Esophagus (tissue), 2 donors: ENCODE measurements around the gene HS3ST3A1. TPM values are rescaled to one million over a fixed set of nuclear protein-coding genes. Genes with fewer than 3 reads are reported as not detected.

Source experiments
- H3K27ac ChIP-seq, 2 donors: one replicate each; pipeline ENCODE4 v1.5.1; 2013; ENCODE audit warnings: low read depth in 2 of 2, mild to moderate bottlenecking in 2 of 2, inconsistent platforms in 1 of 2, low read length in 1 of 2, moderate library complexity in 1 of 2
- H3K27me3 ChIP-seq, 2 donors: one replicate each; pipeline ENCODE4 v1.6.1; 2013; ENCODE audit warnings: low read length in 2 of 2, control low read depth in 1 of 2, mild to moderate bottlenecking in 1 of 2; ENCODE audit not compliant: insufficient read depth in 2 of 2, control insufficient read depth in 1 of 2
- H3K36me3 ChIP-seq, 2 donors: one replicate each; pipeline ENCODE4 v1.6.1; 2013; ENCODE audit warnings: low read length in 1 of 2; ENCODE audit not compliant: control insufficient read depth in 2 of 2, insufficient read depth in 2 of 2
- H3K4me1 ChIP-seq, 2 donors: one replicate each; pipeline ENCODE4 v1.6.1; 2013; ENCODE audit warnings: low read length in 1 of 2; ENCODE audit not compliant: control insufficient read depth in 2 of 2, insufficient read depth in 2 of 2
- H3K4me3 ChIP-seq, 2 donors: one replicate each; pipeline ENCODE4 v1.5.1; 2013; ENCODE audit warnings: low read length in 2 of 2, mild to moderate bottlenecking in 2 of 2, low read depth in 1 of 2, moderate library complexity in 1 of 2
- H3K9me3 ChIP-seq, 2 donors: one replicate each; pipeline ENCODE4 v1.6.1; 2013; ENCODE audit warnings: mild to moderate bottlenecking in 2 of 2, low read depth in 1 of 2, low read length in 1 of 2, moderate library complexity in 1 of 2; ENCODE audit not compliant: control insufficient read depth in 2 of 2, insufficient read depth in 1 of 2
- WGBS, 2 donors: extraction: QIAGEN DNeasy Blood & Tissue Kit; methylation state at CpG; one replicate each; pipeline ENCODE4 v1.1.7; 2013; 5-methylcytosine and 5-hydroxymethylcytosine counted together
- polyA plus RNA-seq, 2 donors: library from polyadenylated mRNA; stranded (reverse); fragments of 200-250 nt; gene quantifications; one replicate each; pipeline ENCODE4 v1.2.3, GENCODE V29; 2013
- donor health status: healthy with polysubstance abuse.
- donor health status: Bipolar disorder and iron deficiency.

Gene HS3ST3A1
- polyA plus RNA-seq, 2 donors = 1.7 to 5.8 TPM

- Histone ChIP-seq H3K36me3 (no peaks in the 10 kb centered on the region), H3K9me3 (no peaks in the 10 kb centered on the region), H3K4me1 (no peaks in the 10 kb centered on the region), H3K4me3 (no peak overlapping the region), H3K27me3 (no peaks in the 10 kb centered on the region), H3K27ac (no peak overlapping the region)
- WGBS, 2 donors = 30 to 42% methylated on average over 7 of the region's 7 CpGs
Observed at GRCh38 chr17:13544292-13544691, 57.4 kb downstream of the HS3ST3A1 start.

GRCh38 chr17:13542636-13543035, 59.1 kb downstream of the HS3ST3A1 start:
- Histone ChIP-seq H3K27me3 (no peaks in the 10 kb centered on the region), H3K4me3 (no peak overlapping the region), H3K4me1 (no peaks in the 10 kb centered on the region), H3K27ac (no peak overlapping the region), H3K9me3 (no peaks in the 10 kb centered on the region), H3K36me3 (no peaks in the 10 kb centered on the region)

GRCh38 chr17:13541032-13541480, 60.7 kb downstream of the HS3ST3A1 start:
- Histone ChIP-seq H3K4me1 (no peaks in the 10 kb centered on the region), H3K4me3 (no peak overlapping the region), H3K9me3 (no peaks in the 10 kb centered on the region), H3K27ac (no peak overlapping the region), H3K36me3 (no peaks in the 10 kb centered on the region), H3K27me3 (no peaks in the 10 kb centered on the region)
- WGBS, 2 donors = 56 to 72% methylated on average over 2 of the region's 2 CpGs

GRCh38 chr17:13540546-13540945, 61.2 kb downstream of the HS3ST3A1 start:
- no peaks in the 10 kb centered on the region for H3K4me1 ChIP-seq

GRCh38 chr17:13539421-13539820, 62.3 kb downstream of the HS3ST3A1 start:
- Histone ChIP-seq H3K36me3 (no peaks in the 10 kb centered on the region), H3K4me1 (no peaks in the 10 kb centered on the region), H3K4me3 (no peak overlapping the region), H3K27me3 (no peaks in the 10 kb centered on the region), H3K27ac (no peak overlapping the region), H3K9me3 (no peaks in the 10 kb centered on the region)
- WGBS, 2 donors = 89 to 93% methylated on average over 5 of the region's 5 CpGs

More at GRCh38 chr17:13540546-13540945, 61.2 kb downstream of the HS3ST3A1 start:
- H3K27ac ChIP-seq = no peak overlapping the region
- H3K27me3 ChIP-seq = no peaks in the 10 kb centered on the region
- H3K9me3 ChIP-seq = no peaks in the 10 kb centered on the region
- WGBS, 2 donors = 75 to 78% methylated on average over 2 of the region's 2 CpGs
- no peak overlapping the region for H3K4me3 ChIP-seq
- H3K36me3 ChIP-seq = no peaks in the 10 kb centered on the region

- H3K36me3 ChIP-seq = no peaks in the 10 kb centered on the region
- H3K27ac ChIP-seq = no peak overlapping the region
- H3K4me1 ChIP-seq = no peaks in the 10 kb centered on the region
- H3K9me3 ChIP-seq = no peaks in the 10 kb centered on the region
- H3K27me3 ChIP-seq = no peaks in the 10 kb centered on the region
- H3K4me3 ChIP-seq = no peak overlapping the region
- WGBS, 2 donors = 81 to 96% methylated on average over 4 of the region's 4 CpGs
Observed at GRCh38 chr17:13538841-13539411, 62.8 kb downstream of the HS3ST3A1 start.

GRCh38 chr17:13537871-13538643, 63.7 kb downstream of the HS3ST3A1 start:
- no peak overlapping the region for H3K27ac ChIP-seq
- 89 to 91% methylated on average over 6 of the region's 6 CpGs for WGBS, 2 donors
- H3K4me3 ChIP-seq = no peak overlapping the region
- H3K4me1 ChIP-seq = no peaks in the 10 kb centered on the region
- no peaks in the 10 kb centered on the region for H3K27me3 ChIP-seq
- no peaks in the 10 kb centered on the region for H3K36me3 ChIP-seq
- H3K9me3 ChIP-seq = no peaks in the 10 kb centered on the region

- no peaks in the 10 kb centered on the region for H3K36me3 ChIP-seq
- no peaks in the 10 kb centered on the region for H3K27me3 ChIP-seq
- 71 to 82% methylated on average over 5 of the region's 5 CpGs for WGBS, 2 donors
- no peaks in the 10 kb centered on the region for H3K4me1 ChIP-seq
- H3K9me3 ChIP-seq = no peaks in the 10 kb centered on the region
- no peak overlapping the region for H3K4me3 ChIP-seq
- no peak overlapping the region for H3K27ac ChIP-seq
Observed at GRCh38 chr17:13537167-13537731, 64.5 kb downstream of the HS3ST3A1 start.

- Histone ChIP-seq H3K4me3 (no peak overlapping the region), H3K9me3 (no peaks in the 10 kb centered on the region), H3K27ac (no peak overlapping the region), H3K36me3 (no peaks in the 10 kb centered on the region), H3K4me1 (no peaks in the 10 kb centered on the region), H3K27me3 (no peaks in the 10 kb centered on the region)
- 95 to 100% methylated on average over 1 of the region's 1 CpG for WGBS, 2 donors
Observed at GRCh38 chr17:13534946-13535345, 66.8 kb downstream of the HS3ST3A1 start.
